ENCODE data around the gene XAB2.
"Not testable (repeated sequence)": the region's sequence is repeated elsewhere in the genome, so short reads cannot be mapped to it uniquely, and the experiment has no call there.

XAB2 gene

DNA sequence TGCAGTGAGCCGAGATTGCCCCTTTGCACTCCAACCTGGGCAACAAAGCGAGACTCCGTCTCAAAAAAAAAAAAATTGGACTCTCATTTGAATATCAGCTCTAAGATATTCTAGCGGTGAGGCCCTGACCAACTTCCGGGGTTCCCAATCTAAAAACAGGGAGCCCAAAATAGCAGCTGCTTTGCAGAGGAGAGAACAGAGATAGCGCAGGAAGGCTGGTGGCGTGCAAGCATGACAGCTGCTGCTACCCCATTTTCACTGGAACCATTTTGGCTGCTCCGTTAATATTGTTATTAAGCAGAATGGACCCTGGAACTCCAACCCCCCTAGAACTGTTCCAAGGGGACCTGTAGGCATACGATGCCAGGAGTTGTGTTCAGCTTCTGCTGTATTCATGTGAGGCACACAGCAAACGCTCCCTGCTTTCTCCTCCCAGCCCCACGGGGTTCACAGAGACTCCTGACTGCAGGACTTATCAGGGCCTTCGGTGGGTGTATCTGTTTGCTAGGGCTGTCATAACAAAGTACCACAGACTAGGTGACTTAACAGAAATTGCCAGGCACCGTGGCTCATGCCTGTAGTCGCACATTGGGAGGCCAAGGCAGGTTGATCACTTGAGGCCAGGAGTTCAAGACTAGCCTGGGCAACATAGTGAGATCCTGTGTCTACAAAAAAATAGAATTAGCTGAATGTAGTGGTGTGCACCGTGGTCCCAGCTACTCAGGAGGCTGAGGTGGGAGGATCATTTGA lies 19.1 kb upstream of the XAB2 start:
- DNase-seq (ENCODE audit: low read depth in 2 of 2), result no peak

DNA sequence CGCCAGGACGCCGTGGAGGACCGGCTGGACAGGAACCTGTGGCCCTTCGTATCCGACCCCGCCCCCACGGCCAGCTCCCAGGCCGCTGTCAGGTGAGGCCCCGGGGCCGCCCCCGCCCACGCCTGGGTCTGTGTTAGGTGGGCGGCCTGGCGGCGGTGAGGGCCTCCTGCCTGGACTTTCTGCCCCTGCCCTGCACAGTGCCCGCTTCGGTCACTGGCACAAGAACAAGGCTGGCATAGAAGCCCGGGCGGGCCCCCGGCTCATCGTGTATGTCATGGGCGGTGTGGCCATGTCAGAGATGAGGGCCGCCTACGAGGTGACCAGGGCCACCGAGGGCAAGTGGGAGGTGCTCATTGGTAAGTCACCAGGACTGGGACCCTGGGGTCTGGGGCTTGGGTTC lies 17.8 kb upstream of the XAB2 start:
- DNase-seq (ENCODE audit: low read depth in 2 of 2), result no peak

DNA sequence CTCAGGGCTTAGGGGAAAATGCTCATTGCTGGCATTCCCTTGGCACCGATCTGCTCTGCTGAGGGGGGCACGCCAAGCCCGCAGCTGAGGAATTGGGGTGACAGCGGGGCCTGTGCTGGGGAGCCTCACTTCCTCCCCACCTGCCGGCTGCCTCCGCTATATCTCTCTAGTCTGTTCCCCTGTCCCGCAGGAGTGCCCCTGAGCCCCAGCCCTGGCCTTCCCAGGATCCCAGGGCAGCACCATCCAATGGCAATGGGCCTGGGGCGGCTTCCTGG lies 17.0 kb upstream of the XAB2 start:
- no peak for DNase-seq (ENCODE audit: low read depth in 2 of 2)

DNA sequence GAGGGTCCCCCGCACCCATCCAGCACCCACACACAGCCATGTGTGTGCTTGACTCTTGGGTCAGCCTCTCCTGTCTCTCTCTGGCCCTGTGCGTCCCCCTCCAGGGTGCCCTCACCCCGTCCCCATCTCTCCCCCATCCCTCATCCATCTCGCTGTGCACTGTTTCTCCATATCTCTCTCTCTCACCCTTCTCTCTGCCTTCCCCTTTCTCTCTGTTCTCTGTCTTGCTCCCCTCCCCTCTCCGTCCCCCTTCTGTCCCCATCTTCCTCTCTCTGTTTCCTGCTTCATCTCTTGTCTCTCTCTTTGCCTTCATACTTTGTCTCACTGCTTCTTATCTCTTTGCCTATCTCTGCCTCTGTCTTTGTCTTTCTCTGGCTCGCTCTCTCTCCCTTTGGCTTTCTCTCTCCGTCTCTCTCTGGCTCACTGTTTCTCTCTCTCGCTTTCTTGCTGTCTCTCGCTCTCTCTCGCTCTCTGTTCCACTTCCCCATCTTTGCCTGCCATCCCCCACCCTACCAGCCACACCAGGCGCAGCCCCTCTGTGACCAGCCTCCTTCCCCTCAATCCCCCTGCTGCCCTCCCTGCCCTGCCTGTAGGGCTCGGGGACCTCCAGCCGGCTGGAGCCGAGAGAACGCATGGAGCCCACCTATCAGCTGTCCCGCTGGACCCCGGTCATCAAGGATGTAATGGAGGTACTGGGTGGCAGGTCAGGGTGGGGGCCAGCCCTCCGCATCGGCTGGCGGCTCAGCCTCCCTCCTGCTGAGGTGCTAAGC lies 16.5 kb upstream of the XAB2 start:
- no peak for DNase-seq (ENCODE audit: low read depth in 2 of 2)

DNA sequence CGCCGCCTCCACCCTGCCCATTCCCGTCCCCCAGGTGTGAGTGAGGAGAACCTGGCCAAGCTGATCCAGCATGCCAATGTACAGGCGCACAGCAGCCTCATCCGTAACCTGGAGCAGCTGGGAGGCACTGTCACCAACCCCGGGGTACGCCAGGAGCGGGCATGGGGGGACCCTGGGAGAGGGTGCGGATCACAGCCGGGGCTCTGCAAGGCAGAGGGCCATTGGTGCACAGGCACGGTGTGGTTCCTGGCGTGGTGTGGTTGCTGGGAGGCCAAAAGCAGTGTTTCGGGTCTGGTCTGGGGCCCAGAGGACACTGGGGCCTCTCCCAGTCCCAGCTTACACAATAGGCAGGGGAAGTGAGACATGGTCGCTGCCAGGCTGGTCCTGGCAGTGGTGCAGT lies 15.8 kb upstream of the XAB2 start:
- DNase-seq (ENCODE audit: low read depth in 2 of 2), result no peak

DNA sequence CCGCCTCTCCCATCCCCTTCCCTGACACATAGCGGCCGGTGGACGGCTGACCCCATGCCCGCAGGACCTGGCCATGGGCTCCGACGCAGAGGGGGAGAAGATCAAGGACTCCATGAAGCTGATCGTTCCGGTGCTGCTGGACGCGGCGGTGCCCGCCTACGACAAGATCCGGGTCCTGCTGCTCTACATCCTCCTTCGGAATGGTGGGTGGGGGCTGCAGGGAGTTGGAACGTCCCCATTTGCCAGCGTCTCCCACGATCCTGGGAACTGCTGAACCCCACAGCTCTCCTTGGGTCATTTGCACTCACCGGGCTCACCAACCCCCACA lies 15.2 kb upstream of the XAB2 start:
- DNase-seq (ENCODE audit: low read depth in 2 of 2), result no peak

DNA sequence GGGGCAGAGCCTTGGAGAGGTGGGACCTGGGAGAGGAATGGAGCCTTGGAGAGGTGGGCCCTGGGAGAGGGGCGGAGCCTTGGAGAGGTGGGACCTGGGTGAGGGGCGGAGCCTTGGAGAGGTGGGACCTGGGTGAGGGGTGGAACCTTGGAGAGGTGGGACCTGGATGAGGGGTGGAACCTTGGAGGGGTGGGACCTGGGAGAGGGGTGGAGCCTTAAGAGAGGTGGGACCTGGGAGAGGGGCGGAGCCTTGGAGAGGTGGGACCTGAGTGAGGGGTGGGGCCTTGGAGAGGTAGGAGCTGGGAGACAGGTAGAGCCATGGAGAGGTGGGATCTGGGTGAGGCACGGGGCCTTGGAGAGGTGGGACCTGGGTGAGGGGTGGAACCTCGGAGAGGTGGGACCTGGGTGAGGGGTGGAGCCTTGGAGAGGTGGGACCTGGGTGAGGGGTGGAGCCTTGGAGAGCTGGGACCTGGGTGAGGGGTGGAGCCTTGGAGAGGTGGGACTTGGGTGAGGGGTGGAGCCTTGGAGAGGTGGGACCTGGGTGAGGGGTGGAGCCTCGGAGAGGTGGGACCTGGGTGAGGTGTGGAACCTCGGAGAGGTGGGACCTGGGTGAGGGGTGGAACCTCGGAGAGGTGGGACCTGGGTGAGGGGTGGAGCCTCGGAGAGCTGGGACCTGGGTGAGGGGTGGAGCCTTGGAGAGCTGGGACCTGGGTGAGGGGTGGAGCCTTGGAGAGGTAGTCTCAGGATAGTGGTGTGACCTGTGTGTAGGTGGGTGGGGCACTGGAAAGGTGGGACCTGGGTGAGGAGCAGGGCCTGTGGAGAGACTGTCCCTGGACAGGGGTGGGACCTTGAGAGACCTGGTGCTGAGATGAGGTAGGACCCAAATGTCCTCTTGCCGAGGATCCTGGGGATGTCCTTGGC lies 14.5 kb upstream of the XAB2 start:
- not testable (repeated sequence) for DNase-seq (ENCODE audit: low read depth in 2 of 2)

DNA sequence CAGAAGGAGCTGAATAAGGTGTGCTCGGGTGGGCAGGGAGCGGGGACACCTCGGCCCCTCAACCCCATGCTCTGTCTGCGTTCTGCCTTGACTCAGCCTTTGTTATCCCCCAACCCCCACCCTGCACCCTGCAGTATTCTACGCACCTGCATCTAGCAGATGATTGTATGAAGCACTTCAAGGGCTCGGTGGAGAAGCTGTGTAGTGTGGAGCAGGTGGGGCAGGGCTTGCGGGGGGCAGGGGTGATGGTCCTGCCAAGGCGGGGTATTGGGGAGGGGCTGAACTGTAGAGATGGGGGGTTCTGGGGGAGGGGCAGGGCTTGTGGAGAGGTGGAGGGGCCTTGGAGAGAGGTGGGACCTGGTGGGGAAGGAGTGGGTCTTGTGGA lies 13.7 kb upstream of the XAB2 start:
- no peak for DNase-seq (ENCODE audit: low read depth in 2 of 2)

DNA sequence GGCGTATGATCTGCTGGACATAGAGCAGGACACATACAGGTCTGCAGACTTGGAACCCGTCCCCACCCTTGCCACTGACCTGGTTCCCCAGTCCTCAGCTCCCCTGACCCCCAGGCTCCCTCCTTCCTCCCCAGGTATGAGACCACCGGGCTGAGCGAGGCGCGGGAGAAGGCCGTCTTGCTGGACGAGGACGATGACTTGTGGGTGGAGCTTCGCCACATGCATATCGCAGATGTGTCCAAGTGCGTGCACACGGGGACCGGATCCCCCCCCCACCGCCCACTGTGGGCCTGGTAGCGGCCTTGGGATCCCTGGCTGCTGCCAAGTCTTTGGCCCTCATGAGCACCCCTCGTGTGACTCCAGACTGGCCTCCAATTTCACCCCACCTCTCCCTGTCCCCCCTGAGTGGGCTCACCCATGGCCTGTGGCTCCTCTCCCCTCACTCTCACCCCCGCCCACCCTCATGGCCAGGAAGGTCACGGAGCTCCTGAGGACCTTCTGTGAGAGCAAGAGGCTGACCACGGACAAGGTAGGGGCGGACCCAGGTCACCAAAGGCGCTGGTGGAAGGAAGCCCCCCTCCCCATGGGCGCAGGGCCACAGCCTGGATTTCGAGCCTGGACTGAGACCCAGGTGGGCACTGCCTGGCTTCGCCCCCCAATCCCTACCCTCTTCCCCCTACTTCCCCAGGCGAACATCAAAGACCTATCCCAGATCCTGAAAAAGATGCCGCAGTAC lies 13.1 kb upstream of the XAB2 start:
- DNase-seq (ENCODE audit: low read depth in 2 of 2), result no peak

DNA sequence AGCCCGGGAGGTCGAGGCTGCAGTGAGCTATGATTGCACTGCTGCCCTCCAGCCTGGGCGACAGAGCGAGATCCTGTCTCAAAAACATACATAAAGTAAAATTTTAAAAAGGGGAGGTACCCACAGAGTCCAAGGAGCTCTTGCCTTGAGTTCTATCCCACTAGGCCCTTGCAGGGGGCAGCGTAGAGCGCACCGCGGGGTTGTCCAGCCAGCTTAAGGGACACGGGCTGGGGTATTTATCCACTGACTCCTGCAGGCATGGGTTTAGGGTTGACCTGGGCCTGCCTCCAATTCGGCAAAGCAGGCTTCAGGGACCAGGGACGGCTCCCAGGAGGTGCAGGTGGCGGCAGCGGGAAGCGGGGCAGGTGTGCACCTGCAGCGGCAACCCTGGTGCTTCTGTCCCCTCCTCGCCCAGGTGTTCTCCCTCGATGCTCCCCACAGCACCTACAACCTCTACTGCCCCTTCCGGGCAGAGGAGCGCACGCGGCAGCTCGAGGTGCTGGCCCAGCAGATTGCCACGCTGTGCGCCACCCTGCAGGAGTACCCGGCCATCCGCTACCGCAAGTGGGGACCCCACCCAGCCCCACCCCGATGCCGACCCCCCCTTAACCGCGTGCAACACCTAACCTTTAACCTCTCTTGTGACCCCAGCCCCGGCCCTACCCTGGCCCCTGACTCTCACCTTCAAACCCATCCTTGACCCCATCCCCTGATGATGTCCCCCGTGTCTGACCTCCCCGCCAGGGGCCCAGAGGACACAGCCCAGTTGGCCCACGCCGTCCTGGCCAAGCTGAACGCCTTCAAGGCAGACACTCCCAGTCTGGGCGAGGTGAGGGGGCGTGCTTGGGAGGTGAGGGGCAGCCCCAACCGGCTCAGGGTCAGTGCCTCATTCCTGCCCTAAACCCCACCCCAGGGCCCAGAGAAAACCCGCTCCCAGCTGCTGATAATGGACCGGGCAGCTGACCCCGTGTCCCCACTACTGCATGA lies 12.2 kb upstream of the XAB2 start:
- DNase-seq (ENCODE audit: low read depth in 2 of 2), result no peak

DNA sequence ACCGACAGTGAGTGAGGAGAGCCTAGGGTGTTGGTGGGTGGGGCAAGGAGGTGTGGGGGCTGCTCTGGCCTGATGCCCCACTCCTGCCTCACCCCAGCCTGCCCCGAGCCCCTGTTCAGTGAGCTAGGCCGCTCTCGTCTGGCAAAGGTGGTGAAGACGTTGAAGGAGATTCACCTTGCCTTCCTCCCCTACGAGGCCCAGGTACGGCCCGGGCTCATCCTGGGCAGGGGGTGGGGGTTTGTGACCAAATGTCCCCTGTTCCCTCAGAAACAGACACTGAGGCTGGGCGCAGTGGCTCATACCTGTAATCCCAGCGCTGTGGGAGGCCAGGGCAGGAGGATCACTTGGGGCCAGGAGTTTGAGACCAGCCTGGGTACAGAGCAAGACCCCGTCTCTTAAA lies 11.5 kb upstream of the XAB2 start:
- no peak for DNase-seq (ENCODE audit: low read depth in 2 of 2)

DNA sequence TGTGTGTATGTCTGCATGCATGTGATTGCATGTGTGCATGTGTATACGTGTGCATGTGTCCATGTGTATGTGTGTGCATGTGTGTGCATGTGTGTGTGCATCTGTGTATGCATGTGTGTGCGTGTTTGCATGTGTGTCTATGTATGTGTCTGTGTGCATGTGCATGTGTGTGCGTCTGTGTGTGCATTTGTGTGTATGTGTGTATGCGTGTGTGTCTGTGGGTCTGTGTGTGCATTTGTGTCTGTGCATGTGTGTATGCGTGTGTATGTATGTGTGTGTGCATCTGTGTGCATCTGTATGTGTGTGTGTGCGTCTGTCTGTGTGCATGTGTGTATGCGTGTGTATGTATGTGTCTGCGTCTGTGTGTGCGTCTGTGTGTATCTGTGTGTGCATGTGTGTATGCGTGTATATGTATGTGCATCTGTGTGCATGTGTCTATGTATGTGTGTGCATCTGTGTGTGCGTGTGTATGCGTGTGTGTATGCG lies 10.6 kb upstream of the XAB2 start:
- no peak for DNase-seq (ENCODE audit: low read depth in 2 of 2)

DNA sequence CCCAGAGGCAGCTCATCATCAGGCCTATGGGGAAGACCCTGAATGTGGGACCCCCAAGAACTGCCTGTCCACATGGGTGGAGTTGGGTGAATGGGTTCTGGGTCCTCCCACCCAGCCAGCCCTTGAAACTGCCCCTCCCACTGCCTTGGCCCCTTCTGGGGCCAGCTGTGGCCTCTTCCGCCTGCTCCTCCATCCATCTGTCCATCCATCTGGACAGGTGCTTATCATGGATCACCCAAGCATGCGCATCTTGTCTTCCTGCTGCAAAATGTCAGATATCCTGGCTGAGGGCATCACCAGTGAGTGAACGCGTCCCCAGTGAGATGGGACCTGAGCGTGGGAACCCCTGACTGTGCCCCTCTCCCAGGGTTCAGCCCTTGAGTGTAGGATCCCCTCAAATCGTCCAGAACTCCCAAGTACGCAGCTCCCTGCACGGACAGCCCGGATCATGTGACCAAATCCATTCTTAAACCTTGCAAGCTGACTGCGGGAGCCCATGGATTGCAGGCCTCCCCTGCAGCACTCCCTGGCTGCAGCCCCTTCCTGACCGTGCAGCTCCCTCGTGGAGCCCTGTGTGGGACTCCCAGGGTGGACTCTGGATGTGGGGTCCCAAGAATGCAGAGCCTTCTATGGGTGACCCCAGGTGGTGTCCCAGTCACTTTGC lies 9.6 kb upstream of the XAB2 start:
- no peak for DNase-seq (ENCODE audit: low read depth in 2 of 2)

DNA sequence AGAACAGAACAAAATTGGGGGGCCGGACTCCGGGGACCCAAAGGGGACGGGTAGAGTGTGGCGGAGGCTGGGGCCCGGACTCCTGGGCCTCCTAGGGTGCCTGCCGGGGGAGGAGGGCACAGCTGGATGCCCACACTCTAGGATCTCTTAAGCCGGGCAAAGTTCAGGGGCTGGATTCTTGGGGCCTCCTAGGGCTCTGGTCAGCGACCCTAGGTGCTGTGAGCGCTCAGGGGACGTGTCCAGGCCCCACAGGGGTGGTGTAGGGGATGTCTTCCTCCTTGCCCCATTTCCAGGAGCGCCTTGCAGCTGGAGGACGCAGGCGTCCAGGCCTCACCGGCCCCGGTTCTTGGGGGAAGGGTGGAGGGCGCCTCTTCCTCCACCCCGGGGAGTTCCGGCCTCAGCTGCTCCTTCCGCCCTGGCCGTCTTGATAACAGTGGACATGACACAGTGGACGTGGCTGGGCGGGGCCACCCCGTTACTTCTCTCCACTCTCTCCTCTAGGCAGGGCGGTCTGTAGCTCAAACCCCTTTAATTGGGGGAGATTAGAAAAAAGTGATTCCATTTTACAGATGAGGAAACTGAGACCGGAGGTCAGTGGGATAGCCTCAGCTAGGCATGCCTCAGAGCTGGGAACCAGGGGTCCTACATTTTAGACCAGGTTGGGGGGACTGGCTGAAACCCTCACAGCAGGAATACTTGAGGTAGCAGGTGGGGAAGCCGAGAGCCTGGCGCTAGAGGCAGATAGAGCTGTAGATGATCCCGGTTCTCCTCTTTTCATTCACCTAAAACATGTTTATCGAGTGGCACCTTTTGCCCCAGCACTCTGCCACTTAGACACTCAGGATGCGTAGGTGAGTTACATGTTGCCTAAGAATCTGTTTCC lies 8.3 kb upstream of the XAB2 start:
- peak in 1 of 2 donors; percentile 13 for DNase-seq (ENCODE audit: low read depth in 2 of 2)

DNA sequence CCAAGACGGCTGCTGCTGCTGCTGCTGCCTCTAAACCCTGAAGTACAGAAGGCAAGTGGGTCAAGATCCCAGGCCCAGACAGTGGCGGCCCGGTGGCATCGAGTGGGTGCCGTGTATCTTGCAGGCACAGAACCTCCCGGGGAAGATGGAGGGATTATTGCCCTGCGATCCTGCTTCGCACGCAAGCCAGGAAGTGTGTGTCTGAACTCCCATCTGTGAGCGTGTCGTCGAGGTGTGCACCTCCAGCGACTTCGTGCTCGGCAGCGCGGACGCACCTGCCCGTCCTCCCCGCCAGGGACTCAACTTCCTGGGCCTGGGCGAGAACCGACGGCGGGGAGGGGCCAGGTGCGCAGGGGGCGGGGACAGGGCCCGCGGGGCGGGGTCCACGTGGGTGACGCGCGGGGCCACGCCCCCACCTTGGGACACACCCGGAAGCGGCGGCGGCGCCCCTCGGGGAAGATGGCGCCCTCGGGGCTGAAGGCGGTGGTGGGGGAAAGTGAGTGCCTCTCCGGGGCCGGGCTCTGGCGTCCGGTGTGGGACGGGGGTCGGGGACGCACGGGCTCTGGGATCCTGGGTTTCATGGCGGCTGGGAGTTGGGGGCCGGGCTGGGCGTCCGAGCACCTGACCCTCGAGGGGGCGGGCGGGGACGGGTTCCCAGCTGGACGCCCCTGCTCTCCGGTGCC lies 7.5 kb upstream of the XAB2 start, which contains the start of gene STXBP2:
Gene STXBP2, plus strand, starts transcription at position 420 of the 683 bp plus-strand sequence. Its CDS starts 40 bp downstream, at position 460.
- DNase-seq (ENCODE audit: low read depth in 2 of 2), result peak; percentile 80 to 85

DNA sequence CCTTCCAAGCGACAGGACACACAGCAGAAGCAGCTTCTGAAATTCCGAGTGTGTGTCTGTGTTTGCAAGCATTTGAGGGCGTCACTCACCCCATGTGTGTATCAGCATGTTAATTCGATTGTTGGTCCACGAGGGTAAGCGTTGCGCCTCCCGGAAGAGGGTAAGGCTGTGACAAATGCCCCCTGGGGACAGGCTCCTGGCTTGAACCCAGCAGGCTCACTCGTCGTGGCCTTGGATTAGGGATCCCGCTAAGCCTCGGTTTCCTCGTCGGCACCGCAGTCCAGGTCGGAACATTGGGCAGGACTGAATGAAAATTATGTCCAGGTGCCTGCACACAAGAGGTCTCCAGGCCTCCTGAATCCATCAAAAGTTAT lies 7.0 kb upstream of the XAB2 start:
- DNase-seq (ENCODE audit: low read depth in 2 of 2), result no peak

DNA sequence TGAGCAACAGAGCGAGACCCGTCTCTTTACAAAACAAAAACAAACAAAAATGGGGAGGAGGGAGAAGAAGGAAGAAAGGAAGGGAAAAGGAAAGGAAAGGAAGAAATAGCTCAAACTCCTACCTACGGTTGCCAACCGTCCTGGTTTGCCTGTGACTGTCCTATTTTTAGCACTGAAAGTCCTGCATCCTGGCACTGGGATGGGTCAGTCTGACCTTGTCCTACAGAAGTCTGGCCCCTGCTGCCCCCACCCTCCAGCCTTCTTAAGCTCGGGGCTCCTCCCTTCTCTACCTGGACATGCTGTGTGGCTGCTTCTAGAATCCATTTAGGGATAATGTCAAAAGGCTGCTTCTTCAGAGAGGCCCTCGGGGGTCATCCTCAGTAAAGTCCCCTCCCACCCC lies 6.3 kb upstream of the XAB2 start:
- no peak for DNase-seq (ENCODE audit: low read depth in 2 of 2)

DNA sequence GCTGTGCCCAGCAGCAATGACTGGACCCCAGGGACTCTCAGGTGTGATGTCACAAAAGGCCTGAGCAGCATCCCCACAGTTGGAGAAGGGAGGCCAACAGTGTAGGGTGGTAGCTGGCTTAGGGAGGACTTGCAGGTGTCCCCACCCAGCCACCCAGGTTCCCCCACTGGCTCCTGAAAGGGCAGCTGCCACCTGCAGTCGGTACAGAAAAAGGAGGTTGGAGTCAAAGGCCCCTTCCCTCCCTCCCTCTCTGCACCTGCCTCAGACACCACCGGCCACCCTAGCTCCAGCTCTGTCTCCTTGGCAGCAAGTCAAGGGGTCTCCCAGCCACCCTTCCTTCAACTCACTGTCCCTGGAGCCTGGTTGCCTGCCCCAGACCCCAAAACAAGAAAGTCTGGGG lies 4.4 kb upstream of the XAB2 start, which contains the start of gene PCP2:
Gene PCP2, minus strand, starts transcription at position 22 of the 400 bp plus-strand sequence. CDS start 262 bp downstream, outside the sequence.
- DNase-seq (ENCODE audit: low read depth in 2 of 2), result no peak

All from stimulated activated CD8-positive, alpha-beta memory T cell treated with anti-CD3 and anti-CD28 coated beads, Interleukin-15, amount 100 ng/mL, for 4 hours (primary cell).